GM12891 (cell line): ENCODE data around the gene DPH6.

Experiments used
- POLR2A ChIP-seq: IDR thresholded peaks from 2 replicates; pipeline ENCODE4 v1.6.1; 2011; ENCODE audit warnings: low read depth, low read length, control low read depth
- POLR2AphosphoS5 ChIP-seq: IDR thresholded peaks from 2 replicates; pipeline ENCODE4 v1.6.1; 2011; ENCODE audit warnings: low read depth, low read length, control low read depth
- SPI1 ChIP-seq: IDR thresholded peaks from 2 replicates; pipeline ENCODE4 v1.6.1; 2011; ENCODE audit warnings: low read depth, low read length, control low read depth
- TAF1 ChIP-seq: IDR thresholded peaks from 2 replicates; pipeline ENCODE4 v1.6.1; 2011; ENCODE audit warnings: low read depth, low read length, control low read depth

GRCh38 chr15:35321926-35322325 is 224.0 kb downstream of the DPH6 start:
- TF ChIP-seq POLR2A: no peak
- no peak for TF ChIP-seq TAF1
- no peak for TF ChIP-seq POLR2AphosphoS5
- TF ChIP-seq SPI1: no peak
